K562 (cell line): ENCODE measurements around the gene VDR.

ENCODE experiments used
- E2F4 ChIP-seq: sonication (generic); formaldehyde crosslinking; IDR thresholded peaks from 2 replicates; pipeline ENCODE4 v1.8.0; 2022; ENCODE audit warnings: mild to moderate bottlenecking, low read depth, missing genetic modification reagents
- MEF2D ChIP-seq: conservative IDR thresholded peaks from 2 replicates; pipeline ENCODE4 v1.6.1; 2016; ENCODE audit warnings: low read depth, missing genetic modification characterization, missing compliant biosample characterization
- TRIM28 ChIP-seq: fragments of 450-650 bp; IDR thresholded peaks from 2 replicates; pipeline ENCODE4 v1.6.1; 2017
- ZNF282 ChIP-seq: sonication (generic); formaldehyde crosslinking; IDR thresholded peaks from 2 replicates; pipeline ENCODE4 v1.8.1; 2023; ENCODE audit warnings: missing genetic modification reagents

- TF ChIP-seq MEF2D (tag) (no peak), E2F4 (CRISPR knock-in tag) (no peak), TRIM28 (no peak), ZNF282 (CRISPR knock-in tag) (no peak)
Measured at GRCh38 chr12:47862881-47863280, 41.9 kb downstream of the VDR start.
